Stimulated activated CD4-positive, alpha-beta T cell treated with anti-CD3 and anti-CD28 coated beads, TNF-alpha, amount 100 ng/mL, for 48 hours (primary cell): ENCODE results near the gene CCDC106.

Source experiments
- DNase-seq, 3 donors: peaks; one replicate each; pipeline ENCODE4 v3.0.0-alpha.2; 2020; ENCODE audit warnings: low read depth in 3 of 3

CCDC106 gene

DNA sequence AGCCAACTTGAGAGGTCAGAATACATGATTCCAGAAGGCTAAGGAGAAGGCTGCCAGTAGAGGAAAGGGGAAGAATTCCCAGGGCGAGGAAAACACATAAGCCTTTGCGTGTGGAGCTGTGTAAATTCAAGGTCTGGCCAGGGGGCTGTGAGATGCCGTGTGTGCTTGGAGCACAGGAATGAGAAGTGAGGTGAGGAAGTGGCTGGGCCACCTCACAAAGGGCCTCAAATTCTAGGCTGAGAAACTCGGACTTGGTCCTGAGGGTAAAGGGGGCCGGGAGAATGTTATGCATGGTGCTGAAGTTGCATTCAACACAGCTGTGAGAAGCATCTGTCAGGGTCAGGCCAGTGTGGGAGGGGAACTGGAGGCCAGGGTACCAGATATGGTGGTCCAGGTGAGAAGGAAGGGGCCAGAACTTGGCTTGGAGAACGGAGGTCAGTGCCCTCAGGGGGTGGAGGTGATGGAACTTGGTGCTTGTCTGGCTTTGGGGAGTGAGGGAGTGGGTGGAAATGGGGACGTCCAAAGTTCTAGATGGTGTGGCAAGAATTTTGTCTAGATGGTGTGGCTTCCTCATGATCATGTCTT, 12.1 kb upstream of the CCDC106 start:
- DNase-seq: no peak

GRCh38 chr19:55636723-55637122, 11.3 kb upstream of the CCDC106 start:
- DNase-seq: no peak

DNA sequence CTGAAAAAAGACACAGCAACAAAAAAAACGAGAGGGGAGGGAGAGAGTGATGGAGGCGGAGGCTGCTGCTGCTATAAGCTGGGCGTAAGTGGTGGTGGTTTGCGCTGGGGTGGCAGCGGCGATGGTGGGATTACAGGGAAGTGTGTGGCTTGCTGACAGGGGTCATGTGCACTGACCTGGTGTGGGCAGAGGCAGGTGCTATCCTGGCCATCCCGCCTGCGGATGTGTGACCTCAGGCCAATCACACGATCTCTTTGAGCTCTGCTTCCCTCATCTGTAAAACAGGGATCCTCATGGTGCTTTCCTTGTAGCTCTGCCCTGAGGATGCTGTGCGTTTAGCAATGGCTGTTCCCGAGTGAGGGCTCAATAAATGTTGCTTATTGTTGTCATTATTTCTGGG, 10.5 kb upstream of the CCDC106 start:
- no peak for DNase-seq

GRCh38 chr19:55638864-55639359, 9.1 kb upstream of the CCDC106 start:
- DNase-seq: peak in 2 of 3 donors; percentile 49 to 52

DNA sequence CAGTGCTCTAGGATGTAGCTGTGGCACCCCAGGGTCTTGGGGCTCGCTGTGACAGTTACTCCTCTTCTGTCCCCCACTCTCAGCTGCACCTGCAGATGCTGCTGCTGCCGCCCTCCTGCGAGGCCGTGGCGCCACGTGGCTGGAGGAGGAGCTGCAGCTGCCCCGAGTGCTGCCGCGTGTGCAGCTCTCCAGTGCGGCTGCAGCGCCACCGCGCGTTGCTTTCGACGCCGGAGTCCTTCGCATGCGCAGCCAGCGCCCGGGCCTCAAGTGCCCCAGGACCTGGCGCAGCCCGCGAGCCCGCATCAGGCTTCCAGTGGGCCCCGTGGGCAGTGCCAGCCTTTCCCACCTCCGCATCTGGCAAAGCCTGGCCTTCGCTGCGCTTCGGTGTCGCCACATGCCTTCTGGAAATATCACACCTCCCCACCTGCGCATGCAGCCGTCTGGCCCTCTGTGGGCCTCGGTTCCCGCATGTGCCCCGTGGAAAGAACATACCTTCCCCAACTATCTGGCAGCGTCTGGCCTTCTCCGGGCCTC, 7.9 kb upstream of the CCDC106 start:
- DNase-seq: peak; percentile 47 to 63 (median 61)

DNA sequence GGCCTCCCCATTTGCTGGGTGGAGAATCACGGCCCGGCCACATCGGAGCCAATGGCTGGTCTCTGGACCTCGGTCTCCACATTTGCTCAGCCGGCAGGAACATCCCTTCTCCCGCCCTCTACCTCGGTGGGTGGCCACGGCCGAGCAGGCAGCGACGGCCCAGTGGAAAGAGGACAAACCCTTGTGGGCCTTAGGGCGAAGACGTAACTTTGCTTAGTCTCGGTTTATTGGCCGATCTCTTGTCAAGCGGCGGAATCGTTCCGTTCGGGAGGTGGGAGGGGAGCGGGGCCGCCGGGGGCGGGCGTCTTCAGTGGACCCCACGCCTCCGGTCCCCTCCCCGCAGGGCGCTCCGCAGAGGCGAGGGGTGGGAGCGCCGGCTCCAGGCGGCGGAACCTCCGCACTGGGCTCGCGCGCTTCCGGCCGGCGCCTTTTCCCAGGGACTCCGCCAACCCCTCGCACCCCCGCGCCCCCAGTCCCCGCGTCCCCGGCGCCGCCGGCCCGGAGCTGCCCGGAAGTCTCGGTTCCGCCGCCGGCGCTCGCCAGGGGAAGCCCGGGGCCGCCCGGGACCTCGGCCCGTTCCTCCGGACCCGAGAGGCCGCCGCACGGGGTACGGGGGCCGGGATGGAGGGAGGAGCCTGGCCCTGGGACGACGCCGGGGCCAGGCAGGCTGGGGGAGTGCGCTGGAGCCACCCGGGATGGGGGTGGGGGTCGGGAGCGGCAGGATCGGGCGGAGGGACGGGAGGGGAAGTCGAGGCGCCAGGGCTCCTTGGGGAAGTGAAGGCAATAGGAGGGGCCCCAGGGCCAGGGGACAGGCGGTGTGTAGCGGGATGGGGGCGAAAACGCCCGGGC, 7.2 kb upstream of the CCDC106 start, which contains the start of gene ZNF580:
ZNF580 (plus strand) TSS at position 426 of the 849 bp plus-strand sequence. CDS start 1,507 bp downstream, outside the sequence.
- DNase-seq: peak in 2 of 3 donors; percentile 47 to 60

- DNase-seq: no peak
Observed at GRCh38 chr19:55641426-55642152, 6.4 kb upstream of the CCDC106 start.

DNA sequence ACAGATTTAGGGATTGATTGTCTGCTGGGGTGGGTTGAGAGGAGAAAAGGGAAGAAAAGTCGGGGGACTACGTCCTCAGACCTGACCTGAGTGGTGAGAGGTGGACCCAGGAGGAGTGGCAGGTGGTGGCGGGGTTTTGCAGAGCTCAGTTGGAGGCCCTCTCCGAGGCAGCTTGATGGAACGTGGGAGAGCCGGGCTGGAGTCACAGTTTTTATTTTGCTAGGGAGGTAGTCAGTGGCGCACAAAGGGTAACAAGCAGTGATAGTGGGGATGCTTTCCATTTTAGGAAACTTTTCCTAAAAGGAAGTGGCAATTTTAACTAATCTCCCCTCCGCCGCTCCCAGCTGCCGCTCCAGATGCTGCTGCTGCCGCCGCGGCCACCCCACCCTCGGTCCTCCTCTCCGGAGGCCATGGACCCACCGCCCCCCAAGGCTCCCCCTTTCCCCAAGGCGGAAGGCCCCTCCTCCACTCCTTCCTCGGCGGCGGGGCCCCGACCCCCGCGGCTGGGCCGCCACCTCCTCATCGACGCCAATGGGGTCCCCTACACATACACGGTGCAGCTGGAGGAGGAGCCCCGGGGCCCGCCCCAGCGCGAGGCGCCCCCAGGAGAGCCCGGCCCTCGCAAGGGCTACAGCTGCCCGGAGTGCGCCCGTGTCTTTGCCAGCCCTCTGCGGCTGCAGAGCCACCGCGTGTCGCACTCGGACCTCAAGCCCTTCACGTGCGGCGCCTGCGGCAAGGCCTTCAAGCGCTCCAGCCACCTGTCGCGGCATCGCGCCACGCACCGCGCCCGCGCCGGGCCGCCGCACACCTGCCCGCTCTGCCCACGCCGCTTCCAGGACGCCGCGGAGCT, 5.6 kb upstream of the CCDC106 start:
- DNase-seq: peak in 1 of 3 donors; percentile 26

- DNase-seq: peak; percentile 69 to 84 (median 75)
Observed at GRCh38 chr19:55643003-55643886, 4.8 kb upstream of the CCDC106 start, which contains the start of gene ZNF581. Gene ZNF581 (plus strand): TSS chr19:55643649. CDS start chr19:55644572, 923 bp downstream.

- DNase-seq: no peak
Observed at GRCh38 chr19:55643887-55644176, 4.2 kb upstream of the CCDC106 start.

DNA sequence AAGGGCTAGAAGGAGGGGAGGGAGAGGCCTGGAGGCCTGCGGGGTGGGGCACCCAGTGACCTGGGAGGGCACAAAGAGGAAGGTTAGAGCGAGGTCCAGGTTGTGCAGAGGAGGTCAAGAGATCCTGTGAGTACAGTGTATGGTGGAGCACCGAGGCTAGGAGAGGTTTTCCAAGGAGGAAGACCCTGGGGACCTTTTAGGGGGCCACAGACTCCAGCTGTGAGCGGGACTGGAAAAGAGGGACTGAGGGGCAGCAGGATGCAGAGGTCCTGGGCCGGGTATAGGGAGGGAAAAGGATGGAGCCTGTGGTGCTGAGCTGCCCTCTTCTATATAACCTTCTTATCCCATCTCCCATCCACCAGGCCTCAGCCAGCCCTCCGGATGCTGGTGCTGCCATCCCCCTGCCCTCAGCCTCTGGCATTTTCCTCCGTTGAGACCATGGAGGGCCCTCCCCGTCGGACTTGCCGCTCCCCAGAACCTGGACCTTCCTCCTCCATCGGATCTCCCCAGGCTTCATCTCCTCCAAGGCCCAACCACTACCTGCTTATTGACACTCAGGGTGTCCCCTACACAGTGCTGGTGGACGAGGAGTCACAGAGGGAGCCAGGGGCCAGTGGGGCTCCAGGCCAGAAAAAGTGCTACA, 3.7 kb upstream of the CCDC106 start:
- DNase-seq: no peak

DNA sequence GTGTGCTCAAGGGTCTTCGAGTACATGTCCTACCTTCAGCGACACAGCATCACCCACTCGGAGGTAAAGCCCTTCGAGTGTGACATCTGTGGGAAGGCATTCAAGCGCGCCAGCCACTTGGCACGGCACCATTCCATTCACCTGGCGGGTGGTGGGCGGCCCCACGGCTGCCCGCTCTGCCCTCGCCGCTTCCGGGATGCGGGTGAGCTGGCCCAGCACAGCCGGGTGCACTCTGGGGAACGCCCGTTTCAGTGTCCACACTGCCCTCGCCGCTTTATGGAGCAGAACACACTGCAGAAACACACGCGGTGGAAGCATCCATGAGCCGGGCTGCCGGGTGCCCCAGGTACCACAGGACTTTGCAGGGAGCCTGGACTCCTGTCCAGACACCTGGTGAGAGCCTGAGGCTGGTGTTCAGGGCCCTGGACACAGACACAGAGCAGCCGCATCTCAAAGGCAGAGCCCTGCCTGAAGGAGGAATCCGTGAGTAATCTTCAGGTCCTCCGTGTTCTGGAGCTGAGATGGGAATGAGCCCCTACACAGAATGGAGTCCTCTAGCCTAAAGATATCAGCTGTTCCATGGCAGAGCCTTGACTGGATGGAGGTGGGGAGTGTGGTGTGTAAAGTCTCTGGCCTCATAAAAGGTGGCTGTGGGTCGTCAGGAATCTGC, 3.0 kb upstream of the CCDC106 start:
- DNase-seq: no peak

DNA sequence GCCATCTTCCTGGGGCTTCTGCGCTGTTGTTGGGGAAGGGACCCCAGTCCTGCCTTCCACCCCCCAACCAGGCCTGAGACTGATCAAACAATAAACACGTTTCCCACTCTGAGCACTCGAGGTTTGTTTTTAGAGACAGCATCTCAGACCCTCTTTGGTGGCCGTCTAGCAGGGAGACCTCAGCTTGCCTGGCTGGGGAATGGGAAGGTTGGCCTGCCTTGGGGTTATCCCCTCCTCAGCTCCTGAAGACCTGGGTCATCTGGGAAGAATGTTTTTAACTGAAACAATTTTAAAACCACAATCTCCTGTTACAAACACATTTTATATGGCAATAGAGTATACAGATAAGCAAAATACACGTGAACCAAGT, 2.5 kb upstream of the CCDC106 start:
- no peak for DNase-seq

DNA sequence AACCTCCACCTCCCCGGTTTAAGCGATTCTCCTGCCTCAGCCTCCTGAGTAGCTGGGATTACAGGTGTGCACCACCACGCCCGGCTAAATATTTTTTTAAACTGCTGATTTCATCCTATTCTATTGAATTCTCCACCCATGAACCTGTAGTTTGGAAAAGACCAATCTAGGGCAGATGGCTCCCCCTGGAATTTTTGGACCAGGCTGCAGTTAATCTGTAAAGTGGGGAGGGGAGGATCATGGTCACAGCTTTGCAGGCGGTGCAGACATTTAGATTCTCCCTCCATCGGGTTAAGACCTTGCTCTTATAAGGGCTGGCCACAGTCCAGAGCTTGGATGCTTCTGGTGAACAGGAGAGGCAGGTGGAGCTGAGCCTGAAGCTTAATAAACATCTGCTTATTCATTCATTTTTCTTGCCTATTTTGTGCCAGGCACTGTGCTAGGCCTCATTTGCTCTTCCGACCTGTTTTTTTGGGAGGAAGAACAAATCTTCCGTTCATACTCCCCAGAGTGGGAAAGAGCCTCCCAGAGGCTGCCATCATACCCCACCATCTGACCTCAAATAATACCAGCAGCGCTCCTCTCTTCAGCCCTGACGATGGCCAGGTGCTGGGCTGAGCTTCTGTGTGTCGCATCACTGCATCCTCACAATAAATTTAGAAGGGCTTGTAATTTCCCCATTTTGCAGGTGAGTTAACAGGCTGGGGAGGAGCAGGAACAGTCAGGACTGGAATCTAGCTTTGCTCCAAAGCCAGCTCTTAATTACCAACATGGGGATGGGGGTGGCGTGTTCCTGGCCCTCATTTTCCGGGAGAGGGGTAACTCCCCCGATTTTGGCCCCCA, 902 bp upstream of the CCDC106 start:
- no peak for DNase-seq

DNA sequence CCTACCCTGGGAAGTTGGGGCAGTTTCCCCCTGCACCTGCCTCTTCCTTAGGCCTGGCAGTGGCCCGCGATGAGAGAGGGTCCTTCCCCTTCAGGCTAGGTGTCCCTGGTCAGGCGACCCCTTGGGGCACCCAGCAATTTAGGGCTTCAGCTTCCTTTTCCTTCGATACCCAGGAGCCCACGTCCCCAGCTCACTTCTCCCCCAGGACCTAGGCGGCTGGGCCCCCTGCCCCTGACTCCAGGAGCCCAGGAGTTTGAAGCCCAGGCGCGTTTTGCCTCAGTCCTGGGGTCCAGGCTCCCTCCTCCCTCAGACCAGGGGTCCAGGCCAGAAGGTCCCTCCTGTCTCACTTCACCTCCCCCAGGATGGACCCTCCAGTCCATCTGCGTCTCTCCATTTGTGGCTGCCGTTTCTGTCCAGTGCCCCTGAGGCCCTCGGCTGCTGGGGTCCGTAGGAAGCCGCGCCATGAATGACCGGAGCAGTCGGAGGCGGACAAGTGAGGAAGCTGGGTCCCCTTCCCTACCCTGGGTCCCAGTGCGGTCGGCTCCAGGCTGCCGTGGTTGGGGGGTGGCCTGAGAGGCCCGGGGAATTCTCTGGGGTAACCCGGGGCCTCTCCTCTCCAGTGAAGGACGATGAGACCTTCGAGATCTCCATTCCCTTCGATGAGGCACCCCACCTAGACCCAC, 714 bp downstream of the CCDC106 start:
- DNase-seq: no peak

- DNase-seq: no peak
Observed at GRCh38 chr19:55649268-55650125, 1.5 kb downstream of the CCDC106 start.

GRCh38 chr19:55650126-55650557, 2.1 kb downstream of the CCDC106 start:
- no peak for DNase-seq
